IMR-90 (cell line): ENCODE measurements around the gene SRRM3.
"Not testable (repeated sequence)": the region's sequence is repeated elsewhere in the genome, so short reads cannot be mapped to it uniquely, and the experiment has no call there.

ENCODE experiments used
- RCOR1 ChIP-seq: IDR thresholded peaks from 2 replicates; pipeline ENCODE4 v1.6.1; 2012; ENCODE audit warnings: mild to moderate bottlenecking, low read length, improper control_type of control experiment; ENCODE audit not compliant: insufficient replicate concordance
- TF ChIP-seq, protein P1 (sequence below): conservative IDR thresholded peaks from 2 replicates; pipeline ENCODE4 v1.5.1; 2012; ENCODE audit warnings: mild to moderate bottlenecking, low read depth, low read length, improper control_type of control experiment
- TF ChIP-seq, protein P2 (sequence below): fragments of 150-350 bp; IDR thresholded peaks from 2 replicates; pipeline ENCODE4 v1.6.1; 2016; ENCODE audit warnings: low read depth, mild to moderate bottlenecking, low read length, moderate library complexity, borderline replicate concordance

DNA sequence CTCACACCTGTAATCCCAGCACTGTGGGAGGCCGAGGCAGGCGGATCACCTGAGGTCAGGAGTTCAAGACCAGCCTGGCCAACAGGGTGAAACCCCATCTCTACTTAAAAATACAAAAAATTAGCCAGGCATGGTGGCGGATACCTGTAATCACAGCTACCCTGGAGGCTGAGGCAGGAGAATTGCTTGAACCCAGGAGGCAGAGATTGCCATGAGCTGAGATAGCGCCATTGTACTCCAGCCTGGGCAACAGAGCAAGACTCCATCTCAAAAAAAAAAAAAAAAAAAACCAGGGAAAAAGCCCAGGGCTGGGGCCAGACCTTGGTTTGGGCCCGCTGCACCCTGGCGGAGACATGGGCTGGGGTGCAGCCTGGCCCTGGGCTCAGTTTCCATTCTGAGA, 110.1 kb downstream of the SRRM3 start:
- TF ChIP-seq, protein P1, sequence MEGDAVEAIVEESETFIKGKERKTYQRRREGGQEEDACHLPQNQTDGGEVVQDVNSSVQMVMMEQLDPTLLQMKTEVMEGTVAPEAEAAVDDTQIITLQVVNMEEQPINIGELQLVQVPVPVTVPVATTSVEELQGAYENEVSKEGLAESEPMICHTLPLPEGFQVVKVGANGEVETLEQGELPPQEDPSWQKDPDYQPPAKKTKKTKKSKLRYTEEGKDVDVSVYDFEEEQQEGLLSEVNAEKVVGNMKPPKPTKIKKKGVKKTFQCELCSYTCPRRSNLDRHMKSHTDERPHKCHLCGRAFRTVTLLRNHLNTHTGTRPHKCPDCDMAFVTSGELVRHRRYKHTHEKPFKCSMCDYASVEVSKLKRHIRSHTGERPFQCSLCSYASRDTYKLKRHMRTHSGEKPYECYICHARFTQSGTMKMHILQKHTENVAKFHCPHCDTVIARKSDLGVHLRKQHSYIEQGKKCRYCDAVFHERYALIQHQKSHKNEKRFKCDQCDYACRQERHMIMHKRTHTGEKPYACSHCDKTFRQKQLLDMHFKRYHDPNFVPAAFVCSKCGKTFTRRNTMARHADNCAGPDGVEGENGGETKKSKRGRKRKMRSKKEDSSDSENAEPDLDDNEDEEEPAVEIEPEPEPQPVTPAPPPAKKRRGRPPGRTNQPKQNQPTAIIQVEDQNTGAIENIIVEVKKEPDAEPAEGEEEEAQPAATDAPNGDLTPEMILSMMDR, result not testable (repeated sequence)
- not testable (repeated sequence) for TF ChIP-seq RCOR1
- TF ChIP-seq, protein P2, sequence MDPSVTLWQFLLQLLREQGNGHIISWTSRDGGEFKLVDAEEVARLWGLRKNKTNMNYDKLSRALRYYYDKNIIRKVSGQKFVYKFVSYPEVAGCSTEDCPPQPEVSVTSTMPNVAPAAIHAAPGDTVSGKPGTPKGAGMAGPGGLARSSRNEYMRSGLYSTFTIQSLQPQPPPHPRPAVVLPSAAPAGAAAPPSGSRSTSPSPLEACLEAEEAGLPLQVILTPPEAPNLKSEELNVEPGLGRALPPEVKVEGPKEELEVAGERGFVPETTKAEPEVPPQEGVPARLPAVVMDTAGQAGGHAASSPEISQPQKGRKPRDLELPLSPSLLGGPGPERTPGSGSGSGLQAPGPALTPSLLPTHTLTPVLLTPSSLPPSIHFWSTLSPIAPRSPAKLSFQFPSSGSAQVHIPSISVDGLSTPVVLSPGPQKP, result not testable (repeated sequence)
